ENCODE results near the gene KLHL29. TPM values are rescaled to one million over a fixed set of nuclear protein-coding genes. Genes with fewer than 3 reads are reported as not detected.

Gene KLHL29
- total and polyA plus RNA-seq, 2 experiments from 2014 or later: 1.9 to 6.4 TPM

DNA sequence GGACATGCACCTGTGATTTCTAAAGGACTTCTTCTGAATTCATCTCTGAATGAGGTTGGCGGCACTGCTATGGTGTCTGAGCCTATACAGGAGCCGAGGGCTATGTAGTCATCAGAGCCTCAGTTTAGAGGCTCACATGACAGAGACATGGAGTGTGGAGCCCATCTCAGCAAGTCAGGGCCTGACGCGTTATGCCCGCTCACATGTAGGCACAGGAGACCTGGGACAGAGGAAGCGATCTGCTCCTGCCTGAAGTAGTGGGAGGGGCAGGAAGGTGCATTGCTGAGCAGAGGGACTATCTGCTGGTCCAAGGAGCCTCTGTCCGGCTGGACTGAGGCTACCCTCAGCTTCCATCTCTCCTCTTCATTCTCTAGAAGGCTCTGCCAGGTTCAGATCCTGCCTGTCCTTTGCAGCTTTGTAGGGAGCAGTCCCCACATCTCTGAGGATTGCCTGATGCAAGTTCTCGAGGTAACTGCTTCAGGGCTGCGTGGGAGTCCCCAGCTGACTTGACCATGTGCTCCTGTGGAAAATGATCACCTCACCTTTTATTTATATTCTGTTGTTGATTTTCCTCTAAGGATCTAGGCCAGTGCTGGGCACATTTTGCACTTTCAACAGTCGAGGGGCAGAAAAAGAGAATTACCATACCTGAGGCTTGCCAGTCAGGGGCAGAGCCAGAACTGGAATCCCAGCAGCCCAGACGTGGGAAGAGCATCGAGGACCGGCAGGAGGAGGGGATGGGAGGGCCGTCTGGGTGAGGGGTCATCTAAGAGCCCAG is 16.6 kb downstream of the KLHL29 start:
- 92 to 95% methylated on average over 14 of the region's 14 CpGs for WGBS, 2 experiments (ENCODE audit: low coverage in 1 of 2, low lambda C conversion rate in 2 of 2, missing lambda C conversion rate in 2 of 2)
- peaks cover 9% of the 10 kb centered on the region; the same call in 1 of the 2 replicates for H3K4me1 ChIP-seq (ENCODE audit: insufficient read depth)
- no peaks in the 10 kb centered on the region for H3K9me2 ChIP-seq (ENCODE audit: insufficient read depth)

DNA sequence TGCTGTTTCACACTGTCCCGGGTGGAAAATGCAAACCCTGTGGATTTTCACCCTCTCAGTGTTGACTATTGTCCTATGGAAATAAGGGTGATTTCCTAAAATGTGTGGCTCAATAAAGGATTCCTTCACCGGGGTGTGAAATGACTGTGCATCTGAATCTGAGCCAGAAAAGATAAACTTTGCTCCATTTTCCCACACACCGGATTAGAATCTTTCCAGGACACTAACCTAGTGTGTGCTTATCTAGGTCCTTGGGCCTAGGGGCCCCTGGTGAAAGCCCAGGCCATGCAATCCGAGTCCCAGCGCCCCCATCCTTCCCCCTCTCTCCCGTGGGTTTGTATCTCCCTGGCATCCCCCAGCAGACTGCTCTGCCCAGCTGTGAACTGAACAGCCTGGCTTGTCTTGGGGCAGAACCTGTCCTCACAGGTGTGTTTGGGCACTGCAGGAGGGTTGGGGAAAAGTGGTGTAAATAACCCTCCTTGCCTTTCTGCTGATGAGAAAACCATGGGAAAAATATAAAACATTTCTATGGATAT is 17.3 kb downstream of the KLHL29 start:
- H2AFZ ChIP-seq: no peak overlapping the region
- TF ChIP-seq EZH2phosphoT487 (IDR thresholded peaks at IDR 0.05; ENCODE audit: insufficient read depth, low read depth): no peak
- TF ChIP-seq EZH2 (IDR thresholded peaks at IDR 0.05; ENCODE audit: insufficient read depth, poor library complexity, severe bottlenecking): no peak

More for the DNA sequence above, 16.6 kb downstream of the KLHL29 start:
- no peak overlapping the region for H2AFZ ChIP-seq
- no peak for TF ChIP-seq EZH2 (IDR thresholded peaks at IDR 0.05; ENCODE audit: insufficient read depth, poor library complexity, severe bottlenecking)
- no peak for TF ChIP-seq EZH2phosphoT487 (IDR thresholded peaks at IDR 0.05; ENCODE audit: insufficient read depth, low read depth)
- DNase-seq: no peak
- no peak overlapping the region for H3K9ac ChIP-seq
- no peaks in the 10 kb centered on the region for H4K20me1 ChIP-seq (ENCODE audit: insufficient read depth)
- H3F3A ChIP-seq (ENCODE audit: insufficient read depth): peaks cover 12% of the 10 kb centered on the region
- H3K9me3 ChIP-seq (ENCODE audit: low read depth): no peaks in the 10 kb centered on the region
- no peak overlapping the region for H3K4me2 ChIP-seq (ENCODE audit: unreplicated experiment)
- H3K4me3 ChIP-seq: no peak overlapping the region
- H3K27ac ChIP-seq: no peak overlapping the region
- no peaks in the 10 kb centered on the region for H3K36me3 ChIP-seq (ENCODE audit: low read depth)
- H3K79me2 ChIP-seq (ENCODE audit: insufficient read depth): peaks cover 48% of the 10 kb centered on the region
- in situ Hi-C loops (cut with MboI): no loop called here
- H3K27me3 ChIP-seq (replicated peaks; ENCODE audit: insufficient read depth): no peaks in the 10 kb centered on the region

DNA sequence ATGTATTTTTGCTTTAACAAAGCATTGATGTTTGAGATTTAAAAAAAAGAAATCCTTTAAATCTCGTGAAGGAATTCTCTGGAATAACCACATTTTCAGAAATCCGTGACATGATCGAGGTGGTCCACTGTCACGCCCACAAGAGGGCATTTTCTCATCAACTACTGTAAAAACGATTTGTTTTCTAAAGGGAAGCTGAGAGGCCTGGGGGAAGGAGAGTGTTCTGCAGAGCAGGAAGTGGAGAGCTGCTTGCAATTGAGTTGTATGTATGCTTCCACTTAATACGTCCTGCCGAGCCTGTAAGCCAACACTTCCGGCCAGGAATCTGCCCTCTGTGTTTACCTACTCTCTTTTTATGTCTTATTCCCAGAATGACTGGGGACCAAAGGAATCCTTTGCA is 19.4 kb downstream of the KLHL29 start:
- H2AFZ ChIP-seq: peak overlapping the region; percentile 76
- H3K27ac ChIP-seq: peak overlapping the region; percentile 43
- H3K4me3 ChIP-seq: peak overlapping the region; percentile 31
- no peaks in the 10 kb centered on the region for H3K27me3 ChIP-seq (replicated peaks; ENCODE audit: insufficient read depth)
- in situ Hi-C loops (cut with MboI): no loop called here
- peak overlapping the region; percentile 49 for H3K9ac ChIP-seq
- no peaks in the 10 kb centered on the region for H3K9me2 ChIP-seq (ENCODE audit: insufficient read depth)
- H3K4me2 ChIP-seq (ENCODE audit: unreplicated experiment): peak overlapping the region; percentile 53
- TF ChIP-seq EZH2 (IDR thresholded peaks at IDR 0.05; ENCODE audit: insufficient read depth, poor library complexity, severe bottlenecking) (no peak), EZH2phosphoT487 (IDR thresholded peaks at IDR 0.05; ENCODE audit: insufficient read depth, low read depth) (no peak)
- H3K79me2 ChIP-seq (ENCODE audit: insufficient read depth): peaks cover 45% of the 10 kb centered on the region
- no peaks in the 10 kb centered on the region for H4K20me1 ChIP-seq (ENCODE audit: insufficient read depth)
- H3K36me3 ChIP-seq (ENCODE audit: low read depth): no peaks in the 10 kb centered on the region
- 7 to 9% methylated on average over 8 of the region's 8 CpGs for WGBS, 2 experiments (ENCODE audit: low coverage in 1 of 2, low lambda C conversion rate in 2 of 2, missing lambda C conversion rate in 2 of 2)
- DNase-seq: peak; percentile 71
- peaks cover 12% of the 10 kb centered on the region for H3F3A ChIP-seq (ENCODE audit: insufficient read depth)
- no peaks in the 10 kb centered on the region for H3K9me3 ChIP-seq (ENCODE audit: low read depth)
- peaks cover 9% of the 10 kb centered on the region; the same call in 1 of the 2 replicates for H3K4me1 ChIP-seq (ENCODE audit: insufficient read depth)

More for the DNA sequence above, 17.3 kb downstream of the KLHL29 start:
- Histone ChIP-seq H3K9me2 (ENCODE audit: insufficient read depth) (no peaks in the 10 kb centered on the region), H4K20me1 (ENCODE audit: insufficient read depth) (no peaks in the 10 kb centered on the region), H3K36me3 (ENCODE audit: low read depth) (no peaks in the 10 kb centered on the region), H3K79me2 (ENCODE audit: insufficient read depth) (peaks cover 43% of the 10 kb centered on the region), H3K9ac (no peak overlapping the region), H3F3A (ENCODE audit: insufficient read depth) (peaks cover 12% of the 10 kb centered on the region), H3K9me3 (ENCODE audit: low read depth) (no peaks in the 10 kb centered on the region), H3K27me3 (replicated peaks; ENCODE audit: insufficient read depth) (no peaks in the 10 kb centered on the region), H3K4me2 (ENCODE audit: unreplicated experiment) (no peak overlapping the region), H3K27ac (no peak overlapping the region), H3K4me1 (ENCODE audit: insufficient read depth) (peaks cover 9% of the 10 kb centered on the region; the same call in 1 of the 2 replicates), H3K4me3 (no peak overlapping the region)
- in situ Hi-C loops (cut with MboI): no loop called here
- 85 to 97% methylated on average over 3 to 6 of the region's 6 CpGs for WGBS, 2 experiments (ENCODE audit: low coverage in 1 of 2, low lambda C conversion rate in 2 of 2, missing lambda C conversion rate in 2 of 2)
- DNase-seq: no peak

DNA sequence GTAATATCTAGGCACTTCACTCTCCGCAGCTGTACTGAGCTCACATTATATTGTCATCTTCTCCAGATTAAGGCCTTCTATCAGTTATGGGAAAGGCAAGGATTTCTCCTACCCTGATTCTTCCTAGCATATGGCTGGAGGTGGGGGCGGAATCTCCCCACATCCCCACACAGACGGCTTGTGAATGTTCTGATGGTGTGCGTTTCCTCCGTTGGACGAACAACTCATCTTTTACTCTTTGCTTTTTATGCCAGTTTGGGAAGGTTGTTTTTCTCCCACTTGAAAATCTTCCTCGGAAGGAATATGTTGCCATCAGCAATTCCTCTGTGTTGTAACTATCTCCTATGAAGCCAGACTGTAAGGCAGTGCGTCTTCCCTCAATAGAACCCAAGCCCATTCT is 24.3 kb downstream of the KLHL29 start:
- Histone ChIP-seq H3K9me3 (ENCODE audit: low read depth) (no peaks in the 10 kb centered on the region), H3K79me2 (ENCODE audit: insufficient read depth) (peaks cover 56% of the 10 kb centered on the region), H3K4me3 (no peak overlapping the region), H3K27me3 (replicated peaks; ENCODE audit: insufficient read depth) (no peaks in the 10 kb centered on the region), H3K4me1 (ENCODE audit: insufficient read depth) (peaks cover 29% of the 10 kb centered on the region), H3F3A (ENCODE audit: insufficient read depth) (peaks cover 36% of the 10 kb centered on the region), H3K36me3 (ENCODE audit: low read depth) (no peaks in the 10 kb centered on the region), H3K9ac (no peak overlapping the region), H2AFZ (no peak overlapping the region), H3K9me2 (ENCODE audit: insufficient read depth) (no peaks in the 10 kb centered on the region), H3K4me2 (ENCODE audit: unreplicated experiment) (no peak overlapping the region), H3K27ac (no peak overlapping the region), H4K20me1 (ENCODE audit: insufficient read depth) (no peaks in the 10 kb centered on the region)
- DNase-seq: no peak
- in situ Hi-C loops (cut with MboI): no loop called here
- WGBS, 2 experiments (ENCODE audit: low coverage in 1 of 2, low lambda C conversion rate in 2 of 2, missing lambda C conversion rate in 2 of 2): 96 to 97% methylated on average over 8 of the region's 8 CpGs
- TF ChIP-seq EZH2phosphoT487 (IDR thresholded peaks at IDR 0.05; ENCODE audit: insufficient read depth, low read depth) (no peak), EZH2 (IDR thresholded peaks at IDR 0.05; ENCODE audit: insufficient read depth, poor library complexity, severe bottlenecking) (no peak)

Data from GM23248 (cell line).